ENCODE measurements around the gene RAB11FIP3. TPM values are rescaled to one million over a fixed set of nuclear protein-coding genes. Genes with fewer than 3 reads are reported as not detected.

RAB11FIP3 gene
- total RNA-seq, 1 donor from 2014 or later: 52.1 TPM

DNA sequence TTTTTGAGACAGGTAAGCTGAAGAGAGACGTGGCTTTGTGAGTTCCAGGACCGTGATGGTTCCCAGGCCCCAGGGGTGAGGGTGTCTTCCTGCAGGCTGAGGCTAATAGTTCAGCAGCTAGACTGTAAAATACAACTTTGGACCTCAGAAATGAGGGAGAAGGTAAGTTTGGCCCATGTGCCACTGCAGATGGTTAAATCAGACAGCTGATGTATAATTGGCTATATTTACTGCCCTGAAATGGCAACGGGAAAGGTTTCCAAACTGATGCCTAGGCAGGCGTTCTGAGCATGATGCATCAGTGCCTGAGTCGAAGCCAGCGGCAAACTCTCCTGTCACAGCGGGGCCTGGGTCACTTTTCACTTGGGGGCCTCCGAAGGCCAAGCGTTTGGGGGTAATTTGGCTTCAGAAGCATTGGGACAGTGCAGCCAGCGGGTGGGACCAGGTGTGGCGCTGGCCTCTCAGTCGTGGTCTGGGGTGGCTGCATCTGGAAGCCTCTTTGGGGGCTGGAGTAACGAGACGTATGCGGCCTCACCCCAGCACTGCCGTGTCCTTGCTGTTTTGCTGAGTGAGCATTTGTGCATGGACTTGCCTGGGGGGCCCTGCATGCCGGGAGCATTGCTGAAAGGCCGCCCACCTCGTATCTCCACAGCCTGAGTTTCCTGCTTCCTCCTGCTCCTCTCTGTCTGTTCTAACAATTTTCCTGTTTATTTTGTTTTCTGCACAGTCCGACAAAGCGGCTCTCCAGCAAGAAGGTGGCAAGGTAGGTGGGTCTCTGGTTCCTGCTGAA, 70.8 kb downstream of the RAB11FIP3 start:
- Mint-ChIP-seq H3K36me3 (peaks cover 6% of the 10 kb centered on the region), H3K4me1 (ENCODE audit: unreplicated experiment) (peaks cover 12% of the 10 kb centered on the region), H3K9me3 (no peaks in the 10 kb centered on the region), H3K4me3 (no peak overlapping the region), H3K27me3 (no peaks in the 10 kb centered on the region), H3K27ac (no peak overlapping the region)
- DNase-seq (ENCODE audit: extremely low spot score, unreplicated experiment): no peak
- no peak for TF ChIP-seq CTCF (conservative IDR thresholded peaks at IDR 0.05)

DNA sequence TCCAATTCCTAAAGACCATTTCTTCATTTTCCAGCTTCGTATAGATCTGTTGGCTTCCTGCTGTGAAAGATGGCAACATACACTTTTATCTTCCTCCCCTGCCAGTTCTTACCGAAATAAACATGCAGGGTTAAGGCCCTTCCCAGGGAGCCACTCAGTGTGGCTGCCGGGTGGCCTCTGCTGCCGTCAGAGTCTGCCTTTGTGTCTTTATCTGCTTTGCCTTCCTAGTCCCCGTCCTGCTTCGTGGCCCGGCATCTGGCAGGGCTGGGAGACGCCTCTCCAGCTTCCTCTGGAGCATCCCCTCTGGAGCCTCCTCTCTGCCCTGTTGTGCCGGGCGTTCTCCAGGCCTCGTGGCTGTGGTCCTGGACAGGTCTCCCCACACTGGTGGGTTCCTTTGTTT, 71.8 kb downstream of the RAB11FIP3 start:
- Mint-ChIP-seq H3K27me3 (no peaks in the 10 kb centered on the region), H3K4me1 (ENCODE audit: unreplicated experiment) (peaks cover 12% of the 10 kb centered on the region), H3K36me3 (peaks cover 6% of the 10 kb centered on the region), H3K4me3 (no peak overlapping the region), H3K27ac (peak overlapping the region; percentile 52), H3K9me3 (no peaks in the 10 kb centered on the region)
- no peak for DNase-seq (ENCODE audit: extremely low spot score, unreplicated experiment)
- TF ChIP-seq CTCF (conservative IDR thresholded peaks at IDR 0.05): no peak

DNA sequence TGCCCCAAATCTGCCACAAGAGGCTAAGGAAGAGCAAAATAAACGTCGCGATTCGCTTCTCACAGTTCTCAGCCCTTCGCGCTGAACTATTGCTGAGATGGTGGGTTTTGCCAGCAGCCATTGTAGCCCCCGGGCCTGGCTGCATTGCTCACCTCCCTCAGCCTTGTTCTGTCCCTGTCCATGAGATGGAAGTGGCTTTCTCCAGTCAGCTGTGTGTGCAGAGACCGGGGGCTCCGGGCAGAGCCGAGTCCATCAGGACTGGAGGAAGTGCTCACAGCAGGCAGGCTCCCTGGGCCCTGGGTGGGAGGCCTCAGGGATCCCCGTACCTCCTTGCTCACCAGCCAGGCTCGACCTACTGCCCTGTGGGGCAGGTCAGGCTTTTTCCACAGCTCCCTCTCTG, 74.5 kb downstream of the RAB11FIP3 start:
- Mint-ChIP-seq H3K36me3 (peaks cover 6% of the 10 kb centered on the region), H3K4me1 (ENCODE audit: unreplicated experiment) (peaks cover 12% of the 10 kb centered on the region), H3K9me3 (no peaks in the 10 kb centered on the region), H3K27me3 (no peaks in the 10 kb centered on the region), H3K4me3 (no peak overlapping the region), H3K27ac (no peak overlapping the region)
- DNase-seq (ENCODE audit: extremely low spot score, unreplicated experiment): no peak
- TF ChIP-seq CTCF (conservative IDR thresholded peaks at IDR 0.05): no peak

DNA sequence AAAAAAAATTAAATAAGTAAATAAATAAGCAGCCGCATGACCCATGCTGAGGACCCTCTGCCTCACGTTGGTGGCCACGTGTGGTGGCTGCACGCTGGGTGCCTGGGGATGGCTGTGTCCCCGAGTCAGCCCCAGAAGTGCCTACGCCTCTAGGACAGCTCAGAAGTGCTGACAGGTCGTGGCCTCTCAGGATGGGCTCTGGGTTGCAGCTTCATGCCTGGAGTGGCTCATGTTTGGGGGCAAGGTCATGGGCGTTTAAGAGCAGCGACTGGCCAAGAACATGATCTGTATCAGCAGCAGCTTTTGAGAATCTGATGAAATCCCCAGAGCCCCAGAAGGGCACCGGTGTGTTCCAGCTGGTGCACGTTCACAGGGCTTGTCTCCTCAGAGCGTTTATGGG, 75.3 kb downstream of the RAB11FIP3 start:
- no peak for TF ChIP-seq CTCF (conservative IDR thresholded peaks at IDR 0.05)
- Mint-ChIP-seq H3K27ac (no peak overlapping the region), H3K27me3 (no peaks in the 10 kb centered on the region), H3K36me3 (peaks cover 6% of the 10 kb centered on the region), H3K4me1 (ENCODE audit: unreplicated experiment) (peaks cover 12% of the 10 kb centered on the region), H3K9me3 (no peaks in the 10 kb centered on the region), H3K4me3 (no peak overlapping the region)
- no peak for DNase-seq (ENCODE audit: extremely low spot score, unreplicated experiment)

DNA sequence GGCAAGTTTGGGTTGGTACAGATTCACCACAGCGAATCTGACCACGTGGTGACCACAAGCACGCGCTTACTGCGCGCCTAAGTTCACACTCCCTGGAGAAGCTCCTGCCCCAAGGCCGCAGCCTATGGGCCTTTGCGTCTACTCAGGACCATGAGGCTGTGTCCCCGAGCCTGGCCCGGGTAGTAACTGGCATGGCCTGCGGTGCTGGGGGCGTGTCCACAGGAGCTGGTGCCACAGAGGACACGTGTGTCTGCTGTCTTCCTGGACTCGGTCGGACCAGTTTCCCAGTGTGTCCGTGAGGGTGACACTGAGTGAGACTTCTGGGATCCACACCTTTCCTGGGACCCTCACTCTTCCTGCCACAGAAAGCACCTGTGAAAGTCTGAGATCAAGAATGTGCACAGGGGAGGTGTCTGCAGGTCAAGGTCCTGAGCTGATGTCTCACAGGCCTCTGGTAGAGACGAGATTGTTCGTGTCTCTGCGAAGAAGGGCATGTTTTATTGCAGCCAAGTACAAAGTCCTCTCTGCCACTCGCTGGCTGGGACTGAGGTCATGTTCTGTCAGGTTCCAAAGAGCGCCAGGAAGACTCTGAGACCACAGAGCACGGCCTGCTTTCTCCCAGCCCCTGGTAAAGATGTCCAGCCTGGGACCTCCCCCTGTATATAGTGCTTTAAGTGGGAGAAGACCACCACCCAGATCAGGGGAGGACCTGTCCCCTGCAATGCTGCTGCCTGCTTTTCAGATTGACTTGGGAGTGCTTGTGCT, 76.9 kb downstream of the RAB11FIP3 start:
- TF ChIP-seq CTCF (conservative IDR thresholded peaks at IDR 0.05): no peak
- Mint-ChIP-seq H3K9me3 (no peaks in the 10 kb centered on the region), H3K4me3 (no peak overlapping the region), H3K4me1 (ENCODE audit: unreplicated experiment) (peaks cover 3% of the 10 kb centered on the region), H3K27ac (peak overlapping the region; percentile 62), H3K36me3 (peaks cover 4% of the 10 kb centered on the region), H3K27me3 (no peaks in the 10 kb centered on the region)
- DNase-seq (ENCODE audit: extremely low spot score, unreplicated experiment): no peak

Data from type B pancreatic cell (in vitro differentiated cells).